ENCODE measurements around the gene ADM.

DNA sequence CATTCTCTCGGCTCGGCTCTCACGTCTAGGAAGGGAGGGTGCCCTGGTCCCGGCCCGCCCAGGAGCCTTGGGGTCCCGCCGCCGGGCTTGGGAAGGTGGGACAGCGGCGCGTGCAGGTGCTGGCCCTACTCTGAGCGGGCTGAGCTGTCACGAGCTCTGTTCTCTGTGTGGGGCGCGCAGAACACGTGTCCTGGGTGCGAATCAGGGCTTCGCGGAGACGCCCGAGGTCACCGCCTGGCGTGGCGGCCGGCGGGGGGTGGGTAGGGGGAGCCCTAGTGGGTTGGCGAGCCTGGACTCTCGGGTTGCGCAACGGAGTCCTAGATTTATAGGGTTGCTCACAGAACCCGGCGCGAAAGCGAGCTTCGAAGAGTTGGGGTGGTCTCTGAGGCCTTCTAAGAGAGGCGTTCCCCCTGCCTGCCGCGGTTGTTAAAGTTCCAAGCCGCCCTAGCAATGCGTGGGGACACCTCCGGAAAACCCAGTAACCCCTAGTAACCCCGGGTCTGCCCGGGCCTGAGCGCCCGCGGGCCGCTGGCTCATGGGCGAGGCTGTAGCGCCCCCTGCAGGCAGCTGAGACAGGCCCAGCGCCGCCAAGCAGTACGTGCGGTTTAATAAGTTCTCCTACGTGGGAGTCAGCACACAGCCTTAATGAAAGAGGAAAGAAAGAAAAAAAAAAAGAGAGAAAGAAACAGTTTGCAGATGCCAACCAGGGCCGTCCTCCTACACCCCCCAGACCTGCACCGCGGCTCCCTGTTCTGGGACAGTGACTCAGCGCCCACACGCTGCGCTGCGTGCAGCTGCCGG lies 2.7 kb downstream of the ADM start:
- TF ChIP-seq POLR2A (IDR thresholded peaks at IDR 0.05; ENCODE audit: low read depth, low read length) (no peak), POLR2AphosphoS5 (IDR thresholded peaks at IDR 0.05; ENCODE audit: low read depth, low read length) (no peak), TAF1 (IDR thresholded peaks at IDR 0.05; ENCODE audit: borderline replicate concordance, low read depth, low read length) (no peak)

Data from GM12892 (cell line).